HG02981 (cell line): ENCODE data around the gene RTN1.

ENCODE experiments used
- ATAC-seq: cut with Tn5 transposase; IDR thresholded peaks from one replicate; pipeline ENCODE4 v1.9.1; 2021; ENCODE audit warnings: mild to moderate bottlenecking, moderate library complexity; ENCODE audit not compliant: unreplicated experiment

RTN1 gene

DNA sequence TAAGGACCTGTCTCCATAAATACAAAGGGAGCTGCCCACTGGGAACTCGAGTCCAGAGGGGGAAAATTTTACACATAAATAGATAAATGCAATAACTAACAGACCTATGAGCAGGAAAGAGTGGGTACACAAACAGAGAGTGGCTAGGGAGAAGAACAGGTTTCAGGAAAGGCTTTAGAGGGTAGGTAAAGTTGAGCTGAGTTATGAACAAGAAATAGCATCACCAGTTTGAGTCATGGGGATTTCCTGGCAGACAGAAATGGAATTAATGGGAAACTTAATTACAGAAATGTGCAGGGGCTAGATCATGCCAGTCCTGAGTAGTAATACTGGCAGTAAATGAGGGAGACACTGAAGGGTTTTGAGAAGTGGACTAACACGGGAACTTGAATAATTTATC, 236.0 kb downstream of the RTN1 start:
- no peak for ATAC-seq

DNA sequence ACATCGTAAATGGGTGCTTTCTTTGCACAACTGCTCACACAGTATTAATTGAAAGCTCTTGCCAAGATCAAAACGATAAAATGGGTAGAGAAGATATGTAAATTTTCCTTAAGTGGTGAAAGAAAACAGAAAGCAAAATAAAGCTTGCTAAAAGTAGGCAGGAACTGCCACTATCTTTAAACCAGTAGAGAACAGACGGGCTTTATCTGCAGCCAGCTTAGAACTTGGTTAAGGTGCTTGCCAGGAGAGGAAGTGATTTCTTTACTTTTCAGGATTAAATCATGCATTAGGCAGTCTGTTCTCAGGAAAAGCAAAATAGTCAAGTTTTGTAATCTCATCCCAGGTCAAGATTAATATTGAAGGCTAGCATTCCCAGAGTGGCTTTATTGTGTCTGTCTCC, 237.1 kb downstream of the RTN1 start:
- no peak for ATAC-seq

DNA sequence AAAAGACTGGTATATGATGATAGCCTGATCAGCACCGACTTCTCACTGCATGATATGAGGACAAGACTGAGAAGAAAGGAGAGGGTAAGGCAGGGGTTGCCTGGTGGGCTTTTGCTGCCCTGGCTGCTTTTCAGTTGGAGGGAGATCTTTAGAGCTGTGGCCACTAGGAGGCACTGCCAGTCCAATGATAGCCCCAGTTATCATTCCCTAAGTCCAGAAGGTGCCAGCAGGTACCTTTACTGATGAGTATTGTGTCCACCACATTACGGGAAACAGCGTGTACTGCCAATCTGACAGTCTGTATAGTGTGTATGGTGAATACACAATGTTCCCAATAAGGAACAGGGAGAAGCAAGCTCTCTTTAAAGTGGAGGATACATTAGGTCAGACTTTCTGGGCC, 238.2 kb downstream of the RTN1 start:
- no peak for ATAC-seq

DNA sequence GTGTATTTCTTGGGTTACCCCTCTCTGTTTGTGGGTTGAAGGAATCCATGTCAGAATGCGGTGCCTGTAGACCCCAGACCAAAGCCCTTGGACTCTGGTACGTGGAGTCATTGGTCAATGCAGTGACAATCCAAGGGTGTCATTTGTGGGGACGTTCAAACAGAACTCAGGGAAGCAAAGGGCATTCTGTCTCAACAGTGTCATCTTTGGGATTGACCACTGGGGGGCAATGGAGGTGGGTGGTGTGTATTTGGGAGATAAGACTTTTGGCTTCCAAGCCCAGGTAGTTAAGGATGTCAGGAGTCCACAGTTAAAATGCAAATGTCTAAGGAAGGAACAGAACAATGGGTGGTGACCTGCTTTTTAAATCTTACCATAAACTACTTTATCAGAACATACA, 239.3 kb downstream of the RTN1 start:
- ATAC-seq = no peak

DNA sequence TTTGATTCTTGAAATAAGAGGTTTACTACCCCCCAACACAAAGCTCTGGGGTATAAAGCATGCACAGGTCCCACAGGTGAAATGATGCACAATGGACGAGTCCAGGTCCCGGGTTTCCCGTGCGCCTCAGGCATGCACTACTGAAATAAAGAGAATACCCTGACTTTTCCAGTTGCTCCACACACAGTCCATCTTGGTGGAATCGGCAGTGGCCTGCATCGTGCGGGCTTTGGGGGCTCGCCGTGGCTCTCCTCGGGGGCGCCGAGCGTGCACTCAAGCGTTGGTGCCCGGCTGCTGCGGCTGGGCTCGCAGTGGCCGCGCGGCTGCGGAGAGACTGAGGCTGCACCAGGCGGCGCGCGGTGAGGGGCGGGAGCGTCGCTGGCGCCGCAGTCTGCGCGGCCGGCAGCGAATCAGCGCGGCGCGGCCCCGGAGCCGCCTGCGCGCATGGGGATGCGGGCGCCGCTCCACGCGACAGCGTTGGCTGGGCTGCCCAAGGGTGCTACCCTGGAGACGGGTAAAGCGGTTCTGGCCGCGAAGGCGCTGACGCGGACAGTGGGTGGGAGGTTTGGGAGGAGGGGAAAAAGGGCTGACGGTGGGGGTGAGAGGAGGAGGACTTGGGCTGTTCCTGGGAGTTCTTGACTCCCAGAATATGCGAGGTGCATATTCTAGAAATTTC, 240.2 kb downstream of the RTN1 start:
- ATAC-seq = no peak

DNA sequence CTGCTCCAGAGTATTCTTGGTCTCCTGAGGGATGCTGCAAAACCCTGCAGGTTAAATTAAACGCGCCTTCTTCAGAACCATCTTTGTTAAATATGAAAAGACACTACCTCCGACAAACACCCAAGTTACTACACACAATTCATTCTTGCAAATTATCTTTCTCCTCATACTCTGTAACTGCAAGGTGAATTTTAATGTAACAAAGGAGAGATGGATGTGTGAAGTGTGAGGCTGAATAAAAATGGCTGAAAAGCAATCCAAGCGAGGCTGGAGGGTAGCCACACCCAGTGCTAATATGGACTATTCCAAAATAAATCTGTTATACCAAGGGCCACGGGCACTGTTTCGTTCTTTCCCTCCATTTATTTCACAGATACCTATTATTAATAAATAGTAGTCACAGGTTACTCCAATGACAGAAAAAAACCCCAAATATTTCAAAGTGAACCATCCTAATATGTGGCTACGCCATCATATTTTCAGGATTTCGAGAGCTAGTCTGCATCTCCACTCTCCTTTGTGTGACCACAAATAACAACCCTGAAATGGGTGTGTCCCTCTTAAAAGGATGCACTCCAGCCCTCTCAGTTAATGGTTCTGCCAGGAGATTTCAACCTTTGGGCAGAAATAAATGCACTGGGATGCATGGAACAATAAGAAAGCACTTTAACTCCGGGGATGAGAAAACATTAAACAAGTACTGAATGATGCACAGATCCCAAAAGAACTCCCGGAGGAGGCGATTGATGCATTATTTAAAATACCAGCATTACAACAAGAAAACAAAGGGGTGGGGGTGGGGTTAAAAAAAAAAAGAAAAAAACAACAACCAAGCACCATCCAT, 240.9 kb downstream of the RTN1 start:
- ATAC-seq = no peak

DNA sequence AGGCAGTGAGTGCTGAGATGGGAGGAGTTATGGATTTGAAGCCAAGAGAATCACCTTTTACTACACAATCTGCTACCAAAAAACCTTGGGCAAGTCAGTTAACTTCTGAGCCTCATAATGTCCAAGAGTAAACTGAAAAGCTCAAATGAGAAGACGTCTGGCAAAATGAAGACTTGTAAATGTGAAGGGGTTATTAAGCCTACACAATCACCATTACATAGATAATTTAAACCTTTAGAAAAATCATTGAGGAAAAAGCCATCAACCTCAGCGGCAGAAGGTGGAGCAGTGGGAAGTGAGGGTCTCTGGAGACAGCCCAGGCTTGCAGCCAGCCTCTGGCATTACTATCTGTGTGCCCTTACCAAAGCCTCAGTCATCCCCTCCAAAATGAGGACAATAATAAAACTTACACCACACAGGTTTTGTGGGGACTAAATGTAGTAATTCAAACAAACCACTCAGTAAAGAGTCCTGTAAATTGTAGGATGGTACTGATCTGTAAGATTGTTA, 243.5 kb downstream of the RTN1 start:
- ATAC-seq = no peak

DNA sequence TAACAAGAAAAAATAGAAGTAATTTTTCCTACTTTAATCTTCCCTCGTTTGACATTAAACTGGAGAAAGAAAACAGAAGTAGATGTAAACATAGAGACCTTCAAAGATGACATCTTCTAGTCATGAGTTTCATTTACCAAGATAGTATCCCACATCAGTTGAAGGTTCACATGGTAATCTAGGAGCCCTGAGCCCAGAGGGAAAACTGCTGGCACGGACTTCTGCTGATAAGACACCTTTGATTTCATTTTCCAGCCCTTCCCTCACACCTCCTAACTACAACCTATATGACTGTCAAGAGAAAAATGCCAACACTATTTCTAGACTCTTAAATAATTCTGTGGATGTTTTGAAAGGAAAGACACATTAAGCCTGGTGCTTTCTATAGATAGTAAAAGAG, 247.9 kb downstream of the RTN1 start:
- ATAC-seq = no peak

DNA sequence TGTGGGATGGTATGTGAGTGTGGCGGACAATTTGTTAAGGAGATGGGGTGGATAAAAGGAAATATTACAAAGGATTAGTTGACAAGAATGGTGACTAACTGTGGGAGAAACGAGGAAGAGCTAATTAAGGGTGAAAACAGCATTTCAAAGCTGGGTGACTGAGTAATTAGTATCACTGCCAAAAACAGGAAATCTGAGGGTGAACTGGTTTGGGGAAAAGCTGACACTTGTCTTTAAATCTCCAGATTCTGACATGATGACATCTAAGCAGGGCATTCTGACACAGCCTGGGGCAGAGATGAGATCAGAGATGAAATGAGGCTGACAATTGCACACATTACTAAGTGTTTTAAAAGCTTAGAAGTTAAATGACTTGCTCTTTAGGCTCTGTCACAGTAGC, 251.5 kb downstream of the RTN1 start:
- ATAC-seq = no peak

DNA sequence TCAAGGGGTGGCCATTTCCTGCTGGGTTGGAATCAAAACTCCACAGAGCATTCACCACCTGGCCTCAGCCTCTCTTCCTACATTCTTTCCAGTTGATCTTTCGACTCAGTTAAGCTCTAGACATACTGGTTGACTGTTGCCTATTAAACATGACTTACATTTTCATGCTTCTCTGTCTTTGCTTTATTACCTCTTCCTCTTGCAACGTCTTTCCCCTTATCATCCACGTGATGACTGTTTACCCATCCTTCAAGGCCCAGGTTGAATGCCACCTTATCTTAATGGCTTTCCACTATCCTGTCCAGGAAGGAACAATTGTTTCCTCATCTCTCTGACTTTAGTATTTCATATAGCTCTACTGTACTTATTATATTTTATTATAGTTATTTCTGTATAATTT, 269.5 kb downstream of the RTN1 start:
- ATAC-seq = no peak

DNA sequence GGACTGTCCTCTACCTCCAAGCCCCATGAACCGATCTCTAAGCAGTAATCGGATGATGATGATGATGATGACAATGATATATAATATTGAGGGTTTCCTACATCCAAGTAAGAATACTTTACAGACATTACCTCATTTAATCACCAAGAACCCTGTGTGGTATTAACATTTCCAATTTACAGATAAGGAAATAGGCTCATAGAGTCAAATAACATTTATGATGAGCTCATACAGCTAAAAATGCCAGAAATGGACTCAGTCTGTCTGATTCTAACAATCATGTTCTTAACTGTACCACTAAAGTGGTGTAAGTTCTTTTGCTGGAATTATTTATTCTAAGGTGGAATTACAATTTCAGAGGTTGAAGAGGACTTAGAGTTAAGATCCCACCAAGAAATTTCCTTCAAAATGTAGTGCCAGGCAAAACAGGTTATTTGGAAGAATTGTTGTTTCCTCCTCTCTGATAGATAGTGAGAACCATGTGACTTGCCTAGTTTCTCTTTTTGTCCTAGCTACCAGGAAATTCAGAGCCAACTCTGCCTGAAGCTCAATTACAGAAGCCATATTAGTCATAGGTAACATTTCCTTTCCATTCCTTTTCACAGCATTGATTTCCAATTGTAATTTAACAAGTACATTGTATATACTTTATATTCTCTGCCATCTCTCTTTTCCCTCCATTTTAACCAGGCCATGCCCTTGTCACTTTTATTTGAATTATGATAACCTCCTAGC, 270.2 kb downstream of the RTN1 start:
- no peak for ATAC-seq

DNA sequence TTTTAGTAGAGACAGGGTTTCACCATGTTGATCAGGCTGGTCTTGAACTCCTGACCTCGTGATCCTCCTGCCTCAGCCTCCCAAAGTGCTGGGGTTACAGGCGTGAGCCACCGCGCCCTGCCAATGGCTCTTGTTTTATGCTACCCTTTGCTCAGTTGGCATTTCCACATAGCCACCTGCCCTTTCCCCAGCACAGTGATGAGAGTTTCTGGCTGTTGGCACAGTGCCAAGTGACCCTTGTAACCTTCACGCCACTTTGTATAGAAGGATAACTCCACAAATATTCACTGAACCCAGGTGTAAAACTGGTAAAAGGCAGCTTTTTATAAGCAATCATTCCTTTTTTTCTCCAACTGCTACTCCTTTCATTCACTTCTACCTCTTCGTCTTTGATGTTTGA, 275.5 kb downstream of the RTN1 start:
- no peak for ATAC-seq

DNA sequence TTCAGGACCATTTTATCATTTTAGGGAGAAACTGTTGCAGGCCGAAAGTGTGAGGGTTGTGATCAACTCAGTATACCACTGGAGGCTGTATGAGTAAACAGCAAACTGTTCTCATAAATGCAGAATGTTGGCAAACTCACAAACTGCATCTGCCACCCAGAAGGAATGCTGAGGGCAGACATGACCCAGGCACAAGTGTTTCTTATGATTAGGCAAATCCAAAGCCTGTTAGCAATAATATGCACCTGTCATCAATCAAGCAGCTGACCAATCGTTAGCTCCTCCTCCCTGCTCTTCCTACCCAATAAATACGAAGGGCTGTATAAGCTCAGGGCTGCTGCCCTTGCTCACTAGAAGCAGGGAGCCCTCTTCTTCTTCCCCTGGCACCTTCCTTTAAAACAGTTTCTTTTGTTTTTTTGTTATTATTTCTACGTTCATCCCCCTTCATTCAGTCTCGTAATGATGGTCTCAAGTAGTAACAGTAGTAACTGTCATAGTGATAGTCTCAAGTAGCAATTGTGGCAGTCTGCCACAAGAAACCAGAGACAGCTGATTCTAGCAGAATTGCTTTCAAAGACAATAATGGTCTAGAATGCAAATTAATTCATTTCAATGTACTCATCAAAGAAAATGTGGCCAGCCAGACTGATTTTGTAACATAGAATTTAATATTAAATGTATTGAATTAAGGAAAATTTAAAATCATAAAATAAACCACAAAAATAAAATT, 278.8 kb downstream of the RTN1 start:
- ATAC-seq = no peak

DNA sequence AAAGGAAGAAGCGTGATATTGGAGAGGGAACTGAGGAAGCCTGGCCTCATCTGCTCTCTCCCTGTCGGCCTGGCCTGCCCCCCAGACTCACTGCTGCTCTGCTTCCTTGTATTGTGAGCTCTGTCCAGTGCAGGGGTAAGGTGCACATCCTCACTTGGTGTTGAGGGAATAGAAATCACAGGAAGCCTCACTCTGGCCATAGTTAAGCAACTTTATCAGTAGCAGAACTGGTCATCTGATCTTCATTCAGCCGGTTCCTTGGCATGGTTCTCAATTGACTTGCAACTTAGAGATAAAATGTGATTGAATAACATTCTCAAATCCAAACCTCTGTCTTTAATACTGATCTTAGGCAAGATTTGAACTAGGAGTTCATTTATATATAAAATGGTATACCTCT, 282.5 kb downstream of the RTN1 start:
- ATAC-seq = no peak

DNA sequence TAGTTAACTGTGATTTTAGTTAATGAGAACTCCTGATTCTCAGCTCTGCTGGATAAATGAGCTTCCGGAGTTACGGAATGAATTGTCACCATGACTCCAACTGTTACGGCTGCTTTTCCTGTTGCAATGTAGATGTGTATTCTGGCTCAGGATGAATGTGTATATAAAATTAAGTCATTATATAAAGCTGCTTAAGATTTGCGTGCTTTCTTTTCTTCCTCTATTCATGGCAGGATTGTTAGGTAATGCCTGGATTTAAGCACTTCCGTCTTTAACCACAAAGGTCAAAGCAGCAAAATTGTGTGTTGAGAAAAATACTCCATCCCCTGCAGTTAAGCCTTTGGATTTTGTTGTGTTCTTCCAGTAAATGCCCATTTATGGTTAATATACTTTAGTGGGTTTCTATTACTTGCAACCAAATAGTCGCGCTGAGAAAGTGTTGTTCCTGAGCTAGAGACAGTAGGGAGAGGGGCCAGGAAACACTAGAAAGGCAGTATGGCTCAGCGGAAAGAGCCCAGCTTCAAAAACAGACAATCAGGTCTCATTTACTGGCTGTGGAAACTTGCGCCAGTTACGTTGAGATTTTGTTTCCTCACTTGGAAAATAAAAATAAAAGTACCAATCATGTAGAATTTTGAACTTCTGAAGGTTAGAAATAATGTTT, 284.6 kb downstream of the RTN1 start:
- no peak for ATAC-seq

DNA sequence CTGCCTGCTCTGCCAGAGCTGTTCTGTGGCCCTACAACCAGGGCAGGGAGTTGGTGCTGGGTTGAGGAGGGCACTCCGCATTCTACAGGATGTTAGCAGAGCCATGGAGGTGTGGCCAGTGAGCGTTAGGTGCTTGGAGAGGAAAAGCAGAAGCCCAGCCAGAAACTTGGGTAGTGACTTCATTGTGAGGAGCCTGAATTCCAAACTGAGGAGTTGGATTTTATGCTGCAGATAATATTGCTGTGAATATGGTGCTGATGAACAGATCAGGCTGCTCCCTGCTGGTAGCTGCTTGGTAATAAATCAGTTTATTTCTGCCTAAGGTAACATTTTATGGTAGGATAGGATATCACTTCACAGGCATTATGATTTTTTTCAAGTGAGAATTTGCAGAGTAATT, 286.8 kb downstream of the RTN1 start:
- no peak for ATAC-seq

DNA sequence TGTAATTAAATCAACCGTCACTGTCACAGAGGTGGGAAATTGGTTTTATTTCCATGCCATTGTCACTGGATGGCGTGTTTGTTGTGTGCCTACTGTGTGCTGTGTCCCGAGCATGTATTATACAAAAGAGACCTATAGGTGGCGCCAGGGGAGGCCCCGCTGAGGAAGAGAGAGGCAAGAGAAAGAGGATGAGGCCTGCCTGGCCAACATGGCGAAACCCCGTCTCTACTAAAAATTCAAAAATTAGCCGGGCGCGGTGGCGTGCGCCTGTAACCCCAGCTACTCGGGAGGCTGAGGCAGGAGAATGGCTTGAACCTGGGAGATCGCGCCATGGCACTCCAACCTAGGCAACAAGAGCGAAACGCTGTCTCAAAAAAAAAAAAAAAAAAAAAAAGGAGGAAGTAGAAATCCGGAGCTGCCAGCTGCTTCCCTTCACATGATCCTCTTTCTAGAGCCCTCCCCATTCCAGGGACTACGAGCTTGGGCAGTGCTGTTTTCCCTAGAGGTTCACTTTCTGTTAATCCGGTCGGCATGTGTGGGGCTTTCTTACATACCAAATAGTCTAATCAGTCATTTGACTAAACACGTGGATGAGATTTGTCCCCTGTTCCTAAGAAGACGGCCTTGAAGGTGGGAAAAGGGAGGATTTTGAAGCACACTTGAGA, 287.6 kb downstream of the RTN1 start:
- no peak for ATAC-seq

DNA sequence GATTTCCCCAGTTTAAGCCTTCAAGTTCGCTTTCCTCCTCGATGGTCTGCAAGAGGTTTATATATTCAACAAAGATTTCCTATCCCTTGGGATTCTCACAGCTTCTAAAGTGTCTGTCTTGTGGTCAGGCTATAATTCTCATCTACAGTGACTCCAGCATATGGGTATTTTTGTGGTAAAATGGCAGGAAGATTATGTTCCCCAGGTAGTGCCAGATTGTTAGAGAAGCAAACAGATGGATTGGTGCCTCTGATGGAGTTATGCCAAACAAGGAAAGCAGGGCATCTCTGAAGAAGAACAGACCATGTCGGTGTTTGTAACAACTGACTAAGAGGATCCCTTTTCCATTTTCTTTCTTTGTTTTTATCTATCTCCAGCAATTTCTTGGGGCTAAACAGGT, 288.4 kb downstream of the RTN1 start:
- ATAC-seq = no peak

DNA sequence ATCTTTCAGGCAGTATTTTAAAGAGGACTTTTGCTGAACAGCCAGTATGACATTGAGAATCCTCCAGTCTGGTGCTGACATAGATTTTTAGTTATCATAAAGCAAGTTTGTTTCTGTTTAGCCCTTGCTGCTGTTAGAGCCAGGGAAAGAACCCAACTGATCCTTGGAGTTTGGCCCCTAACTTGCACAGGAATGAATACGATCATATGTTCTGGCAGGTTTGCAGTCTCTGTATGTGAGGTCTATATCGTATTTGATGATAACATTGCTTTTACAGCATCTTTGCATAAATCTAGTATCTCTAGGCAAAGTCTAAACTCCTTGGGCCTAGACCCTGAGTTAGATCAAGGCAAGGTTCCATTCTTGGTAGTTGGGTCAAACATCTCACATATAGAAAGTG, 289.7 kb downstream of the RTN1 start:
- ATAC-seq = no peak
